CD14-positive monocyte (primary cell): ENCODE measurements around the gene IL10RB. TPM values are rescaled to one million over a fixed set of nuclear protein-coding genes. Genes with fewer than 3 reads are reported as not detected.
A peak's percentile ranks its signal among the peaks of the same experiment; 100 is the strongest.

Source experiments
- DNase-seq, 3 donors: peaks; one replicate each; pipeline ENCODE4 v3.0.0-alpha.2; 2011 to 2022
- H2AFZ ChIP-seq: 2 replicates; pipeline ENCODE4 v1.6.0; 2012; ENCODE audit warnings: mild to moderate bottlenecking, low read depth, low read length, inconsistent platforms; ENCODE audit not compliant: insufficient read depth, poor library complexity, severe bottlenecking
- H3K27ac ChIP-seq, 2 donors: 1 replicate in 1 of 2; 2 replicates in 1 of 2; pipeline ENCODE4 v1.5.1; 2012 to 2013; ENCODE audit warnings: low read length in 2 of 2, control low read depth in 1 of 2, inconsistent platforms in 1 of 2, low read depth in 1 of 2, mild to moderate bottlenecking in 1 of 2
- H3K27me3 ChIP-seq, 2 donors: one replicate each; pipeline versions ENCODE4 v1.6.0 to v1.6.1; 2011 to 2013; ENCODE audit warnings: low read length in 2 of 2; ENCODE audit not compliant: control insufficient read depth in 2 of 2, insufficient read depth in 2 of 2
- H3K36me3 ChIP-seq, 2 donors: replicated peaks in 1 of 2; 1 replicate in 1 of 2; 2 replicates in 1 of 2; pipeline versions ENCODE4 v1.5.1 to v1.6.1; 2012 to 2013; ENCODE audit warnings: low read length in 2 of 2, control low read depth in 1 of 2, inconsistent platforms in 1 of 2, mild to moderate bottlenecking in 1 of 2; ENCODE audit not compliant: insufficient read depth in 2 of 2, control insufficient read depth in 1 of 2
- H3K4me1 ChIP-seq, 2 donors: 1 replicate in 1 of 2; 2 replicates in 1 of 2; pipeline versions ENCODE4 v1.5.1 to v1.6.1; 2012 to 2013; ENCODE audit warnings: low read length in 2 of 2, control low read depth in 1 of 2, inconsistent platforms in 1 of 2, mild to moderate bottlenecking in 1 of 2, moderate library complexity in 1 of 2; ENCODE audit not compliant: insufficient read depth in 2 of 2, control insufficient read depth in 1 of 2
- H3K4me2 ChIP-seq: replicated peaks from 2 replicates; pipeline ENCODE3; 2012; ENCODE audit warnings: low read length, moderate library complexity, mild to moderate bottlenecking; ENCODE audit not compliant: poor library complexity, severe bottlenecking; ENCODE audit errors: extremely low read depth
- H3K4me3 ChIP-seq, 3 experiments: fragments of 200-600 bp in 1 of 3; sonication (generic) in 1 of 3; replicated peaks in 1 of 3; 1 replicate in 2 of 3; 2 replicates in 1 of 3; pipeline ENCODE4 v1.5.1; 2011 to 2013; ENCODE audit warnings: low read length in 3 of 3, mild to moderate bottlenecking in 3 of 3, control low read depth in 2 of 3, low read depth in 2 of 3, inconsistent platforms in 1 of 3, moderate library complexity in 1 of 3
- H3K79me2 ChIP-seq: 2 replicates; pipeline ENCODE4 v1.6.0; 2012; ENCODE audit warnings: mild to moderate bottlenecking, control low read depth, inconsistent platforms, low read length, moderate library complexity; ENCODE audit not compliant: insufficient read depth
- H3K9ac ChIP-seq: 2 replicates; pipeline ENCODE4 v1.6.0; 2017; ENCODE audit warnings: low read length, mild to moderate bottlenecking; ENCODE audit not compliant: insufficient read depth, poor library complexity, severe bottlenecking
- H3K9me3 ChIP-seq, 2 donors: replicated peaks in 1 of 2; 1 replicate in 1 of 2; 2 replicates in 1 of 2; pipeline versions ENCODE4 v1.5.1 to v1.6.1; 2012 to 2013; ENCODE audit warnings: low read length in 2 of 2, control low read depth in 1 of 2; ENCODE audit not compliant: control insufficient read depth in 1 of 2, insufficient read depth in 1 of 2
- H4K20me1 ChIP-seq: 2 replicates; pipeline ENCODE4 v1.6.0; 2012; ENCODE audit warnings: mild to moderate bottlenecking, low read length, control low read depth, moderate library complexity; ENCODE audit not compliant: insufficient read depth
- H3K27ac Mint-ChIP-seq, 7 donors: one replicate each; pipeline ENCODE4 v1.8.0; 2020; ENCODE audit warnings: mild to moderate bottlenecking in 7 of 7, mixed read lengths in 7 of 7, moderate library complexity in 6 of 7, inconsistent platforms in 2 of 7
- H3K27me3 Mint-ChIP-seq, 3 donors: one replicate each; pipeline ENCODE4 v1.8.0; 2021 to 2022; ENCODE audit warnings: low read depth in 3 of 3, mild to moderate bottlenecking in 3 of 3, mixed read lengths in 3 of 3, moderate library complexity in 3 of 3, inconsistent platforms in 1 of 3
- H3K36me3 Mint-ChIP-seq, 2 donors: one replicate each; pipeline ENCODE4 v1.8.0; 2020; ENCODE audit warnings: mixed read lengths in 2 of 2, inconsistent platforms in 1 of 2, mild to moderate bottlenecking in 1 of 2
- H3K4me1 Mint-ChIP-seq: one replicate; pipeline ENCODE4 v1.8.0; 2020; ENCODE audit warnings: mild to moderate bottlenecking, mixed read lengths
- H3K4me3 Mint-ChIP-seq, 2 donors: one replicate each; pipeline ENCODE4 v1.8.0; 2020; ENCODE audit warnings: mild to moderate bottlenecking in 2 of 2, mixed read lengths in 2 of 2, moderate library complexity in 1 of 2
- H3K9me3 Mint-ChIP-seq, 7 donors: one replicate each; pipeline ENCODE4 v1.8.0; 2020 to 2022; ENCODE audit warnings: mixed read lengths in 7 of 7, mild to moderate bottlenecking in 6 of 7, moderate library complexity in 6 of 7, inconsistent platforms in 2 of 7
- WGBS: methylation state at CpG from one replicate; pipeline ENCODE4 v1.1.5; 2013; ENCODE audit warnings: missing lambda C conversion rate; ENCODE audit not compliant: insufficient coverage; 5-methylcytosine and 5-hydroxymethylcytosine counted together
- intact Hi-C, 2 donors: fragments of 100-400 bp; cut with micrococcal nuclease; formaldehyde crosslinking; loops; one replicate each; pipeline versions ENCODE4 v1.15.0 to v1.15.1; 2023
- polyA plus RNA-seq, 3 donors: library from polyadenylated mRNA; depleted of rRNA in 1 of 3; unstranded in 2 of 3; stranded (reverse) in 1 of 3; fragments of 300-500 nt in 2 of 3; fragments of >200 nt in 1 of 3; fragmentation: Illumina TruSeq in 2 of 3; gene quantifications; 1 replicate in 2 of 3; 2 replicates in 1 of 3; pipeline ENCODE4 v1.2.3, GENCODE V29; 2012 to 2021
- TF ChIP-seq, protein P1 (sequence below): fragments of 200-600 bp; IDR thresholded peaks from one replicate; pipeline ENCODE4 v1.8.0; 2022; ENCODE audit warnings: antibody characterized with exemption, mild to moderate bottlenecking

Gene IL10RB
- polyA plus RNA-seq, 3 donors = 79.0 to 225 (median 212) TPM

DNA sequence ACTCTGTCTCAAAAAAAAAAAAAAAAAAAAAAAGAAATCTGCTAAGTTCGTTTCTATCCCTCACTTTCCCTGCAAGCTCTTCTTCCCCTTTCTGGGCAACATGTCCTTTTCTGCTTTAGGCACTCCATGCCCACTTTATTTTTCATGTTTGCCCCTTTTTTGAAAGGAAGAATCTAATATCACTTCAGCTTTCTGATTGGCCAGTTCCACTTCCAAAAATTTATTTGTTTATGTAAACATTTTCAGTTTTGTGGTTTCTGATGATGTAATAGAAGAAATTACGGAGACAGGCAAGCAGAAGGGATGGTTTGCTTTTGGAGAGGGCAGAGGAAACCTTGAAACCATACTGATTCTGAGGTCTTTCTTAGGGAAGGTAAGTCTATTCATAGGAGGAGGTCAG is 73.8 kb downstream of the IL10RB start:
- intact Hi-C loops = loop anchor here in 1 of 2 donors (5.0 kb wide), 1 partner anchor 87 kb away; no protein-coding TSS in a partner anchor
- Histone ChIP-seq H3K27me3 (no peaks in the 10 kb centered on the region), H3K9ac (no peak overlapping the region), H3K79me2 (peaks cover 57% of the 10 kb centered on the region), H3K36me3 (peaks cover 52 to 75% of the 10 kb centered on the region in 2 donors), H3K4me3 (peak overlapping the region in 1 of 3 experiments; percentile 20), H3K27ac (peak overlapping the region; percentile 51 to 57), H2AFZ (no peak overlapping the region), H4K20me1 (peaks cover 64% of the 10 kb centered on the region), H3K9me3 (no peaks in the 10 kb centered on the region), H3K4me1 (peaks cover 20% of the 10 kb centered on the region in 2 donors), H3K4me2 (peak overlapping the region; percentile 13)
- WGBS = 20% methylated on average over 1 of the region's 2 CpGs
- Mint-ChIP-seq H3K9me3 (no peaks in the 10 kb centered on the region), H3K36me3 (peaks cover 38 to 64% of the 10 kb centered on the region in 2 donors), H3K4me3 (no peak overlapping the region), H3K4me1 (peaks cover 22% of the 10 kb centered on the region), H3K27ac (peak overlapping the region; percentile 66 to 90 (median 85)), H3K27me3 (no peaks in the 10 kb centered on the region)
- TF ChIP-seq, protein P1, sequence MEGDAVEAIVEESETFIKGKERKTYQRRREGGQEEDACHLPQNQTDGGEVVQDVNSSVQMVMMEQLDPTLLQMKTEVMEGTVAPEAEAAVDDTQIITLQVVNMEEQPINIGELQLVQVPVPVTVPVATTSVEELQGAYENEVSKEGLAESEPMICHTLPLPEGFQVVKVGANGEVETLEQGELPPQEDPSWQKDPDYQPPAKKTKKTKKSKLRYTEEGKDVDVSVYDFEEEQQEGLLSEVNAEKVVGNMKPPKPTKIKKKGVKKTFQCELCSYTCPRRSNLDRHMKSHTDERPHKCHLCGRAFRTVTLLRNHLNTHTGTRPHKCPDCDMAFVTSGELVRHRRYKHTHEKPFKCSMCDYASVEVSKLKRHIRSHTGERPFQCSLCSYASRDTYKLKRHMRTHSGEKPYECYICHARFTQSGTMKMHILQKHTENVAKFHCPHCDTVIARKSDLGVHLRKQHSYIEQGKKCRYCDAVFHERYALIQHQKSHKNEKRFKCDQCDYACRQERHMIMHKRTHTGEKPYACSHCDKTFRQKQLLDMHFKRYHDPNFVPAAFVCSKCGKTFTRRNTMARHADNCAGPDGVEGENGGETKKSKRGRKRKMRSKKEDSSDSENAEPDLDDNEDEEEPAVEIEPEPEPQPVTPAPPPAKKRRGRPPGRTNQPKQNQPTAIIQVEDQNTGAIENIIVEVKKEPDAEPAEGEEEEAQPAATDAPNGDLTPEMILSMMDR = no peak
- DNase-seq = peak in 2 of 3 donors; percentile 34 to 51

DNA sequence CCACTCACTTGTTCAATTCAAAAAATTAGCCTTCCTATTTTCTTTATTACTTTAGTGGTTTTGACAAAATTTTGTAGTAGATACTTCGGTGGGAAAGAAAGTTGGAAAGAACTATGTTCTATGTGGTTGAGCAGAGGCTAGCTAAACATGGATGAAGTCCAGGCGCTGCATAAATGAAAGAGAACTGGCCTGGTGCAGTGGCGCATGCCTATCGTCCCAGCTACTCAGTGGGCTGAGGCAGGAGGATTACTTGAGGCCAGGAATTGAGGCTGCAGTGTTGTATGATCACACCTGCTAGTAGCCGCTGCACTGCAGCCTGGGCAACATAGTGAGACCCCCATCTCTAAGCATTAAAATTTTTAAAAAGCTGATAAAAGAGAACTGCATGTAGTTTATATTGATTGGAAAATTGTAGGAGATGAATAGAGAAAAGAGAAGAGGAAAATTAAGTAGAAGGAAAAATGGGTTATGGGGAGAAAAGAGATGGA is 79.6 kb downstream of the IL10RB start:
- peaks cover 73 to 99% of the 10 kb centered on the region in 2 donors for H3K36me3 ChIP-seq
- no peaks in the 10 kb centered on the region for H3K9me3 ChIP-seq
- H3K4me3 ChIP-seq = no peak overlapping the region
- no peak overlapping the region for H2AFZ ChIP-seq
- H3K27ac Mint-ChIP-seq = peak overlapping the region in 4 of 7 donors; percentile 10 to 65 (median 15)
- H3K4me1 ChIP-seq = no peaks in the 10 kb centered on the region
- 91% methylated on average over 3 of the region's 5 CpGs for WGBS
- H3K27me3 ChIP-seq = no peaks in the 10 kb centered on the region
- peaks cover 28% of the 10 kb centered on the region for H3K79me2 ChIP-seq
- H3K9me3 Mint-ChIP-seq = no peaks in the 10 kb centered on the region
- H3K4me2 ChIP-seq = no peak overlapping the region
- H3K27ac ChIP-seq = no peak overlapping the region
- TF ChIP-seq, protein P1 = no peak
- intact Hi-C loops = no loop called here
- DNase-seq = no peak
- H3K36me3 Mint-ChIP-seq = peaks cover 72 to 90% of the 10 kb centered on the region in 2 donors
- H3K27me3 Mint-ChIP-seq = peaks cover 0 to 1% (median 0%) of the 10 kb centered on the region in 3 donors
- no peaks in the 10 kb centered on the region for H3K4me1 Mint-ChIP-seq
- H3K4me3 Mint-ChIP-seq = no peak overlapping the region
- H3K9ac ChIP-seq = no peak overlapping the region
- peaks cover 39% of the 10 kb centered on the region for H4K20me1 ChIP-seq

Other genes starting within 250 kb of the IL10RB start
- gene OLIG2, start 240.4 kb upstream of the IL10RB start, polyA plus RNA-seq = under 1 TPM in 1 of 3 donors, not detected in 2; 0.20 TPM
- gene OLIG1, start 196.2 kb upstream of the IL10RB start, polyA plus RNA-seq = 10 to 100 TPM; 20.0 to 51.0 (median 40.7) TPM
- 10 to 100 TPM; 47.7 to 79.8 (median 59.5) TPM for gene IFNAR2, start 36.4 kb upstream of the IL10RB start, polyA plus RNA-seq
- gene IFNAR1, start 58.6 kb downstream of the IL10RB start, polyA plus RNA-seq = 10 to 100 TPM; 16.8 to 95.3 (median 56.2) TPM
- gene IFNGR2, start 137.0 kb downstream of the IL10RB start, polyA plus RNA-seq = 100 to 1,000 TPM; 204 to 324 (median 260) TPM
- gene TMEM50B, start 213.6 kb downstream of the IL10RB start, polyA plus RNA-seq = 10 to 100 TPM; 33.8 to 43.0 (median 38.2) TPM
- 1 to 10 TPM in 1 of 3 donors, under 1 TPM in 2; 0.21 to 1.1 (median 0.26) TPM for gene DNAJC28, start 225.3 kb downstream of the IL10RB start, polyA plus RNA-seq